ENCODE results near the gene MCRS1. TPM values are rescaled to one million over a fixed set of nuclear protein-coding genes. Genes with fewer than 3 reads are reported as not detected.
A peak's percentile ranks its signal among the peaks of the same experiment; 100 is the strongest.

Gene MCRS1
- total RNA-seq, 1 donor from 2014 or later, result 97.9 TPM

DNA sequence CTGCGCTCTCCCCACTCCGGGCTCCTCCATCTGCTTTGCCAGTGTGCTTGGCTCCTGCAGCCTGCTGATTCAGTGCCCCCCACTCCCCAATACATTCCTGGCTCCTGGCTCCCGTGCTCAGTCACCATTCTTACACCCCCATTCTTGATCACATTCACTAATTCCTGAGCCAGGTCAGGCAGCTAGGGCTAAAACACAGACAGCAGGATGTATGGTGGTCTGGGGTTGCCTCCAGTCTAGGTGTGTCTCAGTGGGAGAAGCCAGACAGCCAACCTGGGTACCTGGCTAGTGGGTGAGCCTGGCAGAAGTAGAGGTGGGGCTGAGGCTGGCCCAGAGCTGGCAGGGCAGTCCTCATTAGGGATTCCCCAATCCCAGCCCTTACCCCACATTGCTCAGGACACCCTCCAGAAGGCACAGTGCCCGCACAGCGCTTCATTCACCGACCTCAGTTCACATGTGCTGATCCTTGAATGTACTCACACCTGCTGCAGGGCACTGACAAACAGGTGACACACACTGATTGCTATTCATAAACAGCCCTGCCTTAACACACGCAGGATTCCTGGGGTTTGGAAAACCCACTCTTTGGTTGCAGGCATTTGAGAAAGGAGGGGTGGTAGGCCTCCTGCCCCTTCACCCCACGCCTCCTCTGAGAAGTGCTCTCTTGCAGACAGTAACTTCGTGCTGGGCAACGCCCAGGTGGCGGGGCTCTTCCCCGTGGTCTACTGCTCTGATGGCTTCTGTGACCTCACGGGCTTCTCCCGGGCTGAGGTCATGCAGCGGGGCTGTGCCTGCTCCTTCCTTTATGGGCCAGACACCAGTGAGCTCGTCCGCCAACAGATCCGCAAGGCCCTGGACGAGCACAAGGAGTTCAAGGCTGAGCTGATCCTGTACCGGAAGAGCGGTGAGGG is 27.5 kb downstream of the MCRS1 start:
- Histone ChIP-seq H3K27ac (replicated peaks) (no peak overlapping the region), H3K9me3 (replicated peaks) (no peaks in the 10 kb centered on the region), H3K27me3 (ENCODE audit: low read depth) (peaks cover 72% of the 10 kb centered on the region), H3K4me3 (no peak overlapping the region), H3K36me3 (no peaks in the 10 kb centered on the region), H3K4me1 (peaks cover 21% of the 10 kb centered on the region)
- no peak for DNase-seq
- TF ChIP-seq, protein P1, sequence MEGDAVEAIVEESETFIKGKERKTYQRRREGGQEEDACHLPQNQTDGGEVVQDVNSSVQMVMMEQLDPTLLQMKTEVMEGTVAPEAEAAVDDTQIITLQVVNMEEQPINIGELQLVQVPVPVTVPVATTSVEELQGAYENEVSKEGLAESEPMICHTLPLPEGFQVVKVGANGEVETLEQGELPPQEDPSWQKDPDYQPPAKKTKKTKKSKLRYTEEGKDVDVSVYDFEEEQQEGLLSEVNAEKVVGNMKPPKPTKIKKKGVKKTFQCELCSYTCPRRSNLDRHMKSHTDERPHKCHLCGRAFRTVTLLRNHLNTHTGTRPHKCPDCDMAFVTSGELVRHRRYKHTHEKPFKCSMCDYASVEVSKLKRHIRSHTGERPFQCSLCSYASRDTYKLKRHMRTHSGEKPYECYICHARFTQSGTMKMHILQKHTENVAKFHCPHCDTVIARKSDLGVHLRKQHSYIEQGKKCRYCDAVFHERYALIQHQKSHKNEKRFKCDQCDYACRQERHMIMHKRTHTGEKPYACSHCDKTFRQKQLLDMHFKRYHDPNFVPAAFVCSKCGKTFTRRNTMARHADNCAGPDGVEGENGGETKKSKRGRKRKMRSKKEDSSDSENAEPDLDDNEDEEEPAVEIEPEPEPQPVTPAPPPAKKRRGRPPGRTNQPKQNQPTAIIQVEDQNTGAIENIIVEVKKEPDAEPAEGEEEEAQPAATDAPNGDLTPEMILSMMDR (IDR thresholded peaks at IDR 0.05; ENCODE audit: borderline replicate concordance), result no peak
- intact Hi-C loops (cut with micrococcal nuclease), result no loop called here

DNA sequence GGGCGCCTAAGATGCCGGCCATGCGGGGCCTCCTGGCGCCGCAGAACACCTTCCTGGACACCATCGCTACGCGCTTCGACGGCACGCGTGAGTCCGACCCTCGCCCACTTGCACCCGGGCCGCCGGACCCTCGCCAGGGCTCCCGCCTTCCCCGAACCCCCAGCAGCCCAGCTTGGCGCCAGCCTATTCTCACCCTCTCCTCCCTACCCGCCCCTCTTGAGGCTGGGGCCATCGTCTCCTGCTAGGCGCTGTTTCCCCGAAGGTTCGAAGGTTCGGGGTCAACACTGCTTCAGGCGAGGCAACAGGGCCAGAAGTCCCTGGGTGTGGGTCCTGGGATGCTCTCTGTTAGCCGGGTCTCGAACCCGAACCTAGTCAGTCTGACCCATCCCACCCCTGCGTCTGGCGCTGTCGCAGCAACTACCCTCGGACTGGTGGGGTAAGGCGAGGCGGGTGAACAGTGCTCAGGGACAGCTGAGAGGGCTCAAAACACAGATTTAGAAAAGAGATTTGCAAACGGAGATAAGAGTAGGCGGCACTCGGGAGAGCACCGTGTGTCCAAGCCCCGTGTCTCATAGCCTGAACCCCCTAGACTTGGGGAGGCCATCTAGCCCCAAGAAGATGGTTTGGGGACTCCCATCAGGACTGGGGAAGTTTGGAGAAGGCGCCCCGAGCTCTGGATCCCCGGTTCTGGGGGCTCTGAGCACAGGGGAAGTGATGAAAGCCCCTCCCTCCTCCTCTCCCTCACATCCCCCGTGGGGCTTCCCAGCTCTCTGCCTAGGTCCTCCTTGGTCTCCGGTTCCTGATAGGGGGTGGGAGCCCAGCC is 28.3 kb downstream of the MCRS1 start:
- H3K36me3 ChIP-seq, result no peaks in the 10 kb centered on the region
- TF ChIP-seq, protein P1 (IDR thresholded peaks at IDR 0.05; ENCODE audit: borderline replicate concordance), result no peak
- peak overlapping the region; percentile 72 for H3K4me3 ChIP-seq
- H3K9me3 ChIP-seq (replicated peaks), result no peaks in the 10 kb centered on the region
- peaks cover 21% of the 10 kb centered on the region for H3K4me1 ChIP-seq
- H3K27me3 ChIP-seq (ENCODE audit: low read depth), result peaks cover 69% of the 10 kb centered on the region
- intact Hi-C loops (cut with micrococcal nuclease), result no loop called here
- no peak for DNase-seq
- no peak overlapping the region for H3K27ac ChIP-seq (replicated peaks)

DNA sequence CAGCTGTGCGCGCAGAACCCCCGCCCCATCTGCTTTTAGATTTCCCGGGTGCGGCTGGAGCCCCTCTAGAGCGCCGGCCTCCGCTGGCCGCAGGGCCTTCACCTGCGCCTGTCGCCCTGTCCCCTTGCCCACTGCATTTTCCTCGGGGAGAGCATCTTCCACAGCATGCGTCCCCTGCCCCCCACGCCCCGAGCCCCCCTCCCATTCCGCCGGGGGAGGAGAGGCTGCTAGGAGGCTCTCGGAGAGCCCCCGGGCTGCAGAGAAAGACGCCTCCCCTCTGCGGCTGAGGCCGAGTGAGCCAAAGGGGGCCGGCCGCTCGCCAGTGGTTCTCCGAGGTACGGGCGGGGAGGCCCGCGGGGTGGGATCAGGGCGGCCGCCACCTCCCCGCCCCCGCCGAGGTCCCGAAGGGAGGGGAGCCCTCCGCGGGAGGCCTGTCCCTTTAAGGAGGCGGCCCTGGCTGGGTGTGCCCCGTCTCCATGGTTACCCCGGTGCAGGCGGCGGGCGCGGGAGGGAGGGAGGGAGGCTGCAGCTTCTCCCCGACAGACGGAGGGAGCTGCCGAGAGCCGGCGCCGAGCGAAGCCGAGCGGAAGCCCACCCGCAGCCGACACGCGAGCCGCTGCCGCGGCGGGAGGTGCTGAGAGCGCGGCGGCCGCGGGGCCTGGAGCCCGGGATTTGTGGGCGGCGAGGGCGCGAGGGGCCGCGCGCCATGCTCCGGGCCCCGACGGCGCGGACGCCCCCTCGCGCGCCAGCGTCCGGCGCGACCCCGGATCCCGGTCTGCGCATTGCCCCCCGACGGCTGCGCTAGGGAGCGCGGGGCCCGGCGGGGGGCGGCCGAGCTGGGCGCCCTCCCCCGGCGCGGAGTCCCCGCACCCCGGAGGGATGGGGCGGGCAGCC is 29.2 kb downstream of the MCRS1 start, which contains the start of gene KCNH3:
Gene KCNH3, plus strand, starts transcription at position 521 of the 894 bp plus-strand sequence. CDS start 387 bp downstream, outside the sequence.
- Histone ChIP-seq H3K9me3 (replicated peaks) (no peaks in the 10 kb centered on the region), H3K27ac (replicated peaks) (no peak within 1 kb of the TSS), H3K36me3 (no peaks in the 10 kb centered on the region), H3K27me3 (ENCODE audit: low read depth) (peaks cover 66% of the 10 kb centered on the region), H3K4me3 (peak within 1 kb of the TSS; percentile 72), H3K4me1 (peaks cover 21% of the 10 kb centered on the region)
- intact Hi-C loops (cut with micrococcal nuclease), result no loop called here
- peak; percentile 83 for DNase-seq
- TF ChIP-seq, protein P1 (IDR thresholded peaks at IDR 0.05; ENCODE audit: borderline replicate concordance), result no peak

DNA sequence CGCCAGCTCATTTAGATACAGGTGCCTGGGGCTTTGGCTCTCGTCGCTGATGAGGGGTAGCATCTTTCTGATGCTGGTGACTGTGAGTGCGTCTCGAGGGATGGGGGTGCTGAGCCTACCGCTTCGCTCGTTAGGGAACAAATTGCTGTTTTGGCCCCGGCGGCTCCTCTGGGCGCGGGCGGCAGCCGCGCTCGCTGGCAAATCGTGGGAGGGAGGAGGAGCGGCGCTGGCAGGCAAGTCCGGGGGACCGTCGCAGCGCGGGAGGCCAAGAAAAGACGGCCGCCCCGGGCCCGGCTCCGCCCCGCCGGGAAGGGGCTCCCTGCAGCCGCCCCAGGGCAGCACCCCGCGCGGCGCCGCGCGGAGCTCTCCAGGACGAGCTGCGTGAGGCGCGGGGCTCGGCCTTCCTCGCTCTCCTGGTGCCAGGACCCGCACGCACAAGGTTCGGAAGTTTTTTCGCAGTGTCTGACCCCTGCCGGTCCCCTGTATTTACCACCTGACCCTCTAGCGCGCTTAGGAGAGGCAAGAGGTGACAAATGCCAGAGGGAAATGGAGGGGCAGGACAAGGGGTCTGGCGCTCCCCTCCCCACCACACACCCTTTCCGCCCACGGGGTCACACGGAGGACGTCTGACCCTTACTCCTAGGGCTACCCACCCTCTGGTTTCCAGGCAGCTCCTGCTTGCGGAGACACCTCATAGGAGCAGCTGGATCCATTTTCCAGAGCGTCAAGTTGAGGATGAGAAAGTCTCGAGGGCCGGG is 30.0 kb downstream of the MCRS1 start:
- peak overlapping the region; percentile 72 for H3K4me3 ChIP-seq
- no peak overlapping the region for H3K27ac ChIP-seq (replicated peaks)
- DNase-seq, result no peak
- H3K27me3 ChIP-seq (ENCODE audit: low read depth), result peaks cover 58% of the 10 kb centered on the region
- intact Hi-C loops (cut with micrococcal nuclease), result no loop called here
- TF ChIP-seq, protein P1 (IDR thresholded peaks at IDR 0.05; ENCODE audit: borderline replicate concordance), result no peak
- H3K4me1 ChIP-seq, result peaks cover 21% of the 10 kb centered on the region
- H3K36me3 ChIP-seq, result no peaks in the 10 kb centered on the region
- H3K9me3 ChIP-seq (replicated peaks), result no peaks in the 10 kb centered on the region

Data from left ventricle myocardium inferior (tissue), 1 donor.